T-helper 22 cell (primary cell): ENCODE results near the gene SLC2A10.

ENCODE experiments used
- DNase-seq: peaks from one replicate; pipeline ENCODE4 v3.0.0-alpha.2; 2020; ENCODE audit warnings: low read depth

Gene SLC2A10

GRCh38 chr20:46682063-46682821, 27.2 kb upstream of the SLC2A10 start:
- DNase-seq: no peak

- no peak for DNase-seq
Measured at GRCh38 chr20:46683011-46683667, 26.3 kb upstream of the SLC2A10 start.

- DNase-seq: no peak
Measured at GRCh38 chr20:46683668-46683938, 25.8 kb upstream of the SLC2A10 start.

GRCh38 chr20:46683939-46684750, 25.3 kb upstream of the SLC2A10 start:
- no peak for DNase-seq

- DNase-seq: no peak
Measured at GRCh38 chr20:46688151-46689081, 21.0 kb upstream of the SLC2A10 start.

GRCh38 chr20:46689082-46689753, 20.2 kb upstream of the SLC2A10 start, which contains the start of gene TP53RK:
Gene TP53RK (minus strand): TSS chr20:46689444. CDS start chr20:46689414, 30 bp downstream.
- peak; percentile 95 for DNase-seq

- no peak for DNase-seq
Measured at GRCh38 chr20:46689754-46690085, 19.7 kb upstream of the SLC2A10 start.

- DNase-seq: no peak
Measured at GRCh38 chr20:46690219-46691106, 19.0 kb upstream of the SLC2A10 start.

- DNase-seq: no peak
Measured at GRCh38 chr20:46691196-46691595, 18.3 kb upstream of the SLC2A10 start.

- no peak for DNase-seq
Measured at GRCh38 chr20:46694484-46694883, 15.0 kb upstream of the SLC2A10 start.

GRCh38 chr20:46695892-46696291, 13.6 kb upstream of the SLC2A10 start:
- no peak for DNase-seq

- no peak for DNase-seq
Measured at GRCh38 chr20:46696791-46697279, 12.6 kb upstream of the SLC2A10 start.

GRCh38 chr20:46698788-46699187, 10.7 kb upstream of the SLC2A10 start:
- DNase-seq: no peak

GRCh38 chr20:46699651-46700359, 9.6 kb upstream of the SLC2A10 start:
- DNase-seq: no peak

- DNase-seq: no peak
Measured at GRCh38 chr20:46700481-46700880, 9.0 kb upstream of the SLC2A10 start.

- DNase-seq: no peak
Measured at GRCh38 chr20:46701057-46701456, 8.4 kb upstream of the SLC2A10 start.

GRCh38 chr20:46701556-46701955, 7.9 kb upstream of the SLC2A10 start:
- no peak for DNase-seq

GRCh38 chr20:46701986-46702385, 7.5 kb upstream of the SLC2A10 start:
- DNase-seq: no peak

GRCh38 chr20:46702447-46703203, 6.8 kb upstream of the SLC2A10 start:
- no peak for DNase-seq
